ENCODE results near the gene MAGEE1. TPM values are rescaled to one million over a fixed set of nuclear protein-coding genes. Genes with fewer than 3 reads are reported as not detected.

The MAGEE1 gene
- total and polyA plus RNA-seq, 2 donors (not counting 1 experiment from before 2014, with no cell fraction given), result 3.2 to 7.0 TPM

- H3K4me1 ChIP-seq (ENCODE audit: control insufficient read depth in 2 of 2, insufficient read depth in 2 of 2, low read length in 2 of 2), result peaks cover 0 to 10% of the 10 kb centered on the region in 2 donors
- H2AFZ ChIP-seq (ENCODE audit: insufficient read depth, low read depth, low read length, poor library complexity, severe bottlenecking), result no peak overlapping the region
- H3K27ac ChIP-seq (ENCODE audit: low read length in 2 of 2), result no peak overlapping the region
- no peak overlapping the region for H3K4me3 ChIP-seq (ENCODE audit: control extremely low read depth in 1 of 5, extremely low read depth in 1 of 5, insufficient read depth in 1 of 5, low read depth in 2 of 5, low read length in 4 of 5)
- intact Hi-C loops (cut with micrococcal nuclease), result no loop called here
- CTCF ChIA-PET, result no interaction called here
- H3K4me2 ChIP-seq (replicated peaks; ENCODE audit: low read depth, low read length, poor library complexity, severe bottlenecking), result no peak overlapping the region
- no peak overlapping the region for H3K27ac Mint-ChIP-seq
- H3K27me3 Mint-ChIP-seq, result no peaks in the 10 kb centered on the region
- no CpG with 5 or more reads among the region's 1 CpG for WGBS (ENCODE audit: insufficient coverage)
- no peaks in the 10 kb centered on the region for H3K27me3 ChIP-seq (replicated peaks in 1 of 4; ENCODE audit: control extremely low read depth in 1 of 4, control insufficient read depth in 3 of 4, insufficient read depth in 4 of 4, low read length in 3 of 4)
- H3K79me2 ChIP-seq (ENCODE audit: control insufficient read depth, insufficient read depth, low read length), result peaks cover 5% of the 10 kb centered on the region
- H3K9me3 ChIP-seq (ENCODE audit: control extremely low read depth in 1 of 3, control insufficient read depth in 2 of 3, insufficient read depth in 1 of 3, low read length in 2 of 3), result no peaks in the 10 kb centered on the region
- POLR2A ChIA-PET, result no interaction called here
- no peak overlapping the region for H3K9ac ChIP-seq (ENCODE audit: low read length)
- no peak for TF ChIP-seq CTCF (IDR thresholded peaks at IDR 0.05)
- TF ChIP-seq EZH2 (IDR thresholded peaks at IDR 0.05; ENCODE audit: borderline replicate concordance, insufficient read depth, low read depth, low read length, poor library complexity, severe bottlenecking), result no peak
- no peak overlapping the region for H3K4me3 Mint-ChIP-seq
- no peaks in the 10 kb centered on the region for H4K20me1 ChIP-seq (ENCODE audit: control insufficient read depth, insufficient read depth, low read length, poor library complexity, severe bottlenecking)
- ATAC-seq (ENCODE audit: low read depth) (no peak), DNase-seq (no peak)
- peaks cover 19% of the 10 kb centered on the region for H3K4me1 Mint-ChIP-seq
- H3K9me3 Mint-ChIP-seq (ENCODE audit: insufficient read depth), result no peaks in the 10 kb centered on the region
- H3K36me3 ChIP-seq (replicated peaks in 1 of 2; ENCODE audit: control extremely low read depth in 1 of 2, control insufficient read depth in 1 of 2, extremely low read depth in 1 of 2, insufficient read depth in 2 of 2, low read length in 1 of 2), result no peaks in the 10 kb centered on the region
Measured at GRCh38 chrX:76433219-76433618, 5.7 kb downstream of the MAGEE1 start.

GRCh38 chrX:76434103-76434741 is 6.7 kb downstream of the MAGEE1 start:
- Histone ChIP-seq H3K4me2 (replicated peaks; ENCODE audit: low read depth, low read length, poor library complexity, severe bottlenecking) (no peak overlapping the region), H3K79me2 (ENCODE audit: control insufficient read depth, insufficient read depth, low read length) (peaks cover 4% of the 10 kb centered on the region), H3K9me3 (ENCODE audit: control extremely low read depth in 1 of 3, control insufficient read depth in 2 of 3, insufficient read depth in 1 of 3, low read length in 2 of 3) (no peaks in the 10 kb centered on the region), H3K36me3 (replicated peaks in 1 of 2; ENCODE audit: control extremely low read depth in 1 of 2, control insufficient read depth in 1 of 2, extremely low read depth in 1 of 2, insufficient read depth in 2 of 2, low read length in 1 of 2) (no peaks in the 10 kb centered on the region), H3K4me3 (ENCODE audit: control extremely low read depth in 1 of 5, extremely low read depth in 1 of 5, insufficient read depth in 1 of 5, low read depth in 2 of 5, low read length in 4 of 5) (no peak overlapping the region), H3K4me1 (ENCODE audit: control insufficient read depth in 2 of 2, insufficient read depth in 2 of 2, low read length in 2 of 2) (peaks cover 0 to 4% of the 10 kb centered on the region in 2 donors), H3K27me3 (replicated peaks in 1 of 4; ENCODE audit: control extremely low read depth in 1 of 4, control insufficient read depth in 3 of 4, insufficient read depth in 4 of 4, low read length in 3 of 4) (no peaks in the 10 kb centered on the region), H3K9ac (ENCODE audit: low read length) (no peak overlapping the region), H3K27ac (ENCODE audit: low read length in 2 of 2) (no peak overlapping the region), H2AFZ (ENCODE audit: insufficient read depth, low read depth, low read length, poor library complexity, severe bottlenecking) (no peak overlapping the region), H4K20me1 (ENCODE audit: control insufficient read depth, insufficient read depth, low read length, poor library complexity, severe bottlenecking) (no peaks in the 10 kb centered on the region)
- intact Hi-C loops (cut with micrococcal nuclease), result no loop called here
- ChIA-PET CTCF (no interaction called here), POLR2A (no interaction called here)
- DNase-seq (no peak), ATAC-seq (ENCODE audit: low read depth) (no peak)
- 100% methylated on average over 1 of the region's 3 CpGs for WGBS (ENCODE audit: insufficient coverage)
- Mint-ChIP-seq H3K4me1 (peaks cover 22% of the 10 kb centered on the region), H3K4me3 (no peak overlapping the region), H3K9me3 (ENCODE audit: insufficient read depth) (no peaks in the 10 kb centered on the region), H3K27me3 (no peaks in the 10 kb centered on the region), H3K27ac (no peak overlapping the region)
- no peak for TF ChIP-seq EZH2 (IDR thresholded peaks at IDR 0.05; ENCODE audit: borderline replicate concordance, insufficient read depth, low read depth, low read length, poor library complexity, severe bottlenecking)
- TF ChIP-seq CTCF (IDR thresholded peaks at IDR 0.05), result no peak
